Activated B cell treated with CpG ODN at 0.5 μM for 24 hours (primary cell): Measurements from ENCODE around the gene CIPC. TPM values are rescaled to one million over a fixed set of nuclear protein-coding genes. Genes with fewer than 3 reads are reported as not detected.

Experiments
- ATAC-seq: fragments of 200-7000 bp; cut with Tn5 transposase; one replicate; pipeline ENCODE4 v1.10.0; 2021; ENCODE audit warnings: low read depth, mild to moderate bottlenecking, moderate library complexity
- CTCF ChIA-PET: fragments of 350-600 bp; sonication (Branson Sonifier 250); formaldehyde crosslinking; loops from one replicate; lab custom pipeline; 2021; ENCODE audit warnings: antibody characterized with exemption; lab: Charles Lee
- POLR2A ChIA-PET: fragments of 350-600 bp; sonication (Branson Sonifier 250); formaldehyde crosslinking; loops from one replicate; lab custom pipeline; 2021; ENCODE audit warnings: antibody characterized with exemption; lab: Charles Lee
- DNase-seq: peaks from one replicate; pipeline ENCODE4 v3.0.0; 2022
- H3K27ac Mint-ChIP-seq: one replicate; pipeline ENCODE4 v1.8.0; 2020; ENCODE audit warnings: mixed read lengths
- H3K27me3 Mint-ChIP-seq: one replicate; pipeline ENCODE4 v1.8.0; 2021; ENCODE audit warnings: mixed read lengths
- H3K36me3 Mint-ChIP-seq: one replicate; pipeline ENCODE4 v1.8.0; 2021; ENCODE audit warnings: low read depth, mixed read lengths
- H3K4me1 Mint-ChIP-seq: one replicate; pipeline ENCODE4 v1.8.0; 2021; ENCODE audit warnings: mixed read lengths
- H3K4me3 Mint-ChIP-seq: one replicate; pipeline ENCODE4 v1.8.0; 2020; ENCODE audit warnings: mild to moderate bottlenecking, mixed read lengths
- H3K9me3 Mint-ChIP-seq: one replicate; pipeline ENCODE4 v1.8.0; 2020; ENCODE audit warnings: mixed read lengths
- CTCF ChIP-seq: fragments of 200-600 bp; IDR thresholded peaks from one replicate; pipeline ENCODE4 v1.8.0; 2022; ENCODE audit warnings: antibody characterized with exemption, mild to moderate bottlenecking
- intact Hi-C: fragments of 100-400 bp; cut with micrococcal nuclease; formaldehyde crosslinking; loops from one replicate; pipeline ENCODE4 v1.15.1; 2024
- total RNA-seq: library from RNA; stranded (reverse); gene quantifications from 2 replicates; pipeline ENCODE4 v1.2.3, GENCODE V29; 2022

Gene CIPC
- total RNA-seq, 1 donor from 2014 or later, result 26.6 TPM

DNA sequence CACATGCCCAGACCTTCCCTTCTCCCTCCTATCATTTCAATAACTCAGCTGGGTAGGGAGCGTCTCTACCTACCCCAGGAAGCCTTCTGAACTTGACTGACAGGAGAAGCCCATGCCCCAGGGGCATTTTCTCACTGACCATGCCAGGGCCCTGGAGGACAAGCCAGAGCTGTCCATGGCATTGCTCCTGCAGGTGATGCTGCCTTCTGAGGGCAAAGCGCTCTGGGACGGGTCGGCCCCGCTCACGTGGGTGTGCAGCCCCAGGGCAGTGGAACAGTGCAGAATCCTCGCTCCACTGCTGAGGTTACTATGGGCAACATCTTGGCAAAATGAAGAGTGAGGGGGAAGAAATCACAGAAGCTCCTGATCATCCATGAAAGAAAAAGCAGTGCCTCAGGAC lies 28.5 kb upstream of the CIPC start:
- ATAC-seq (no peak), DNase-seq (no peak)
- Mint-ChIP-seq H3K9me3 (no peaks in the 10 kb centered on the region), H3K27ac (no peak overlapping the region), H3K27me3 (peaks cover 3% of the 10 kb centered on the region), H3K4me1 (peaks cover 24% of the 10 kb centered on the region), H3K4me3 (no peak overlapping the region), H3K36me3 (no peaks in the 10 kb centered on the region)
- intact Hi-C loops, result no loop called here
- no peak for TF ChIP-seq CTCF
- POLR2A ChIA-PET, result interaction anchor here (1.2 to 1.7 kb wide), 3 partner anchors 27 to 166 kb away, joined by 3 to 12 read pairs (median 4); no protein-coding TSS in a partner anchor
- CTCF ChIA-PET, result interaction anchor here (0.9 to 9.7 kb wide), 20 partner anchors 15 to 359 kb away, joined by 3 to 233 read pairs (median 7); partner anchors contain the start of gene CIPC

GRCh38 chr14:77071938-77072388 lies 26.1 kb upstream of the CIPC start:
- ChIA-PET CTCF (interaction anchor here (1.2 to 6.2 kb wide), 7 partner anchors 8 to 200 kb away, joined by 4 to 233 read pairs (median 13); no protein-coding TSS in a partner anchor), POLR2A (no interaction called here)
- peaks cover 3% of the 10 kb centered on the region for H3K27me3 Mint-ChIP-seq
- peaks cover 3% of the 10 kb centered on the region for H3K4me1 Mint-ChIP-seq
- DNase-seq (no peak), ATAC-seq (no peak)
- no peak overlapping the region for H3K27ac Mint-ChIP-seq
- H3K4me3 Mint-ChIP-seq, result no peak overlapping the region
- H3K36me3 Mint-ChIP-seq, result no peaks in the 10 kb centered on the region
- TF ChIP-seq CTCF, result no peak
- intact Hi-C loops, result no loop called here
- no peaks in the 10 kb centered on the region for H3K9me3 Mint-ChIP-seq

GRCh38 chr14:77074969-77075368 lies 23.1 kb upstream of the CIPC start:
- intact Hi-C loops, result no loop called here
- Mint-ChIP-seq H3K4me1 (no peaks in the 10 kb centered on the region), H3K27ac (no peak overlapping the region), H3K27me3 (no peaks in the 10 kb centered on the region), H3K4me3 (no peak overlapping the region), H3K36me3 (no peaks in the 10 kb centered on the region), H3K9me3 (no peaks in the 10 kb centered on the region)
- TF ChIP-seq CTCF, result no peak
- CTCF ChIA-PET, result interaction anchor here (1.3 to 2.2 kb wide), 2 partner anchors 49 to 200 kb away, joined by 4 to 6 read pairs; no protein-coding TSS in a partner anchor
- DNase-seq (no peak), ATAC-seq (no peak)
- POLR2A ChIA-PET, result no interaction called here

- H3K4me1 Mint-ChIP-seq, result peaks cover 3% of the 10 kb centered on the region
- CTCF ChIA-PET, result interaction anchor here (1.3 to 1.7 kb wide), 2 partner anchors 9 to 201 kb away, joined by 4 to 5 read pairs; no protein-coding TSS in a partner anchor
- H3K36me3 Mint-ChIP-seq, result no peaks in the 10 kb centered on the region
- ATAC-seq (no peak), DNase-seq (no peak)
- H3K9me3 Mint-ChIP-seq, result no peaks in the 10 kb centered on the region
- POLR2A ChIA-PET, result interaction anchor here (0.5 kb wide), 1 partner anchor 210 kb away, joined by 4 read pairs; no protein-coding TSS in a partner anchor
- H3K27ac Mint-ChIP-seq, result no peak overlapping the region
- H3K4me3 Mint-ChIP-seq, result no peak overlapping the region
- H3K27me3 Mint-ChIP-seq, result no peaks in the 10 kb centered on the region
- no peak for TF ChIP-seq CTCF
- intact Hi-C loops, result no loop called here
Observed at GRCh38 chr14:77076113-77076631, 21.9 kb upstream of the CIPC start.

GRCh38 chr14:77077040-77077439 lies 21.0 kb upstream of the CIPC start:
- ATAC-seq, result no peak
- ChIA-PET CTCF (interaction anchor here (1.7 kb wide), 1 partner anchor 10 kb away, joined by 5 read pairs; no protein-coding TSS in a partner anchor), POLR2A (interaction anchor here (0.6 kb wide), 1 partner anchor 42 kb away, joined by 5 read pairs; no protein-coding TSS in a partner anchor)
- DNase-seq, result no peak
- Mint-ChIP-seq H3K27me3 (no peaks in the 10 kb centered on the region), H3K4me1 (peaks cover 10% of the 10 kb centered on the region), H3K36me3 (no peaks in the 10 kb centered on the region), H3K9me3 (no peaks in the 10 kb centered on the region), H3K4me3 (no peak overlapping the region), H3K27ac (no peak overlapping the region)
- intact Hi-C loops, result no loop called here
- no peak for TF ChIP-seq CTCF
